HFFc6 (cell line): Measurements from ENCODE around the gene F7. TPM values are rescaled to one million over a fixed set of nuclear protein-coding genes. Genes with fewer than 3 reads are reported as not detected.

Source experiments
- DNase-seq: peaks from one replicate; pipeline ENCODE4 v3.0.0-alpha.2; 2018
- H3K27ac Mint-ChIP-seq: 2 replicates; pipeline ENCODE4 v1.8.0; 2020; ENCODE audit warnings: mild to moderate bottlenecking, mixed read lengths
- H3K27me3 Mint-ChIP-seq: 2 replicates; pipeline ENCODE4 v1.8.0; 2021; ENCODE audit warnings: mild to moderate bottlenecking, moderate library complexity, mixed read lengths; ENCODE audit not compliant: insufficient read depth
- H3K36me3 Mint-ChIP-seq: 2 replicates; pipeline ENCODE4 v1.8.0; 2021; ENCODE audit warnings: low read depth, mixed read lengths
- H3K4me1 Mint-ChIP-seq: 2 replicates; pipeline ENCODE4 v1.8.0; 2020; ENCODE audit warnings: low read depth, mixed read lengths
- H3K4me3 Mint-ChIP-seq: 2 replicates; pipeline ENCODE4 v1.8.0; 2020; ENCODE audit warnings: mild to moderate bottlenecking, moderate library complexity, mixed read lengths
- H3K9me3 Mint-ChIP-seq: 2 replicates; pipeline ENCODE4 v1.8.0; 2020; ENCODE audit warnings: mild to moderate bottlenecking, mixed read lengths
- total RNA-seq, 6 experiments: library from RNA; stranded (reverse); fragmentation: NEBNext Ultra II Directional; extraction: Animal tissue kit (Norgen Biotek cat#: 25700); gene quantifications; 2 replicates in 1 of 6; 3 replicates in 5 of 6; pipeline ENCODE4 v1.2.3, GENCODE V29; 2021
- TF ChIP-seq, protein P1 (sequence below): fragments of 200-600 bp; sonication (generic); IDR thresholded peaks from 2 replicates; pipeline ENCODE4 v1.5.0; 2021; ENCODE audit warnings: antibody characterized with exemption, mild to moderate bottlenecking

F7 gene
- total RNA-seq, 6 experiments from 2014 or later, result not detected

DNA sequence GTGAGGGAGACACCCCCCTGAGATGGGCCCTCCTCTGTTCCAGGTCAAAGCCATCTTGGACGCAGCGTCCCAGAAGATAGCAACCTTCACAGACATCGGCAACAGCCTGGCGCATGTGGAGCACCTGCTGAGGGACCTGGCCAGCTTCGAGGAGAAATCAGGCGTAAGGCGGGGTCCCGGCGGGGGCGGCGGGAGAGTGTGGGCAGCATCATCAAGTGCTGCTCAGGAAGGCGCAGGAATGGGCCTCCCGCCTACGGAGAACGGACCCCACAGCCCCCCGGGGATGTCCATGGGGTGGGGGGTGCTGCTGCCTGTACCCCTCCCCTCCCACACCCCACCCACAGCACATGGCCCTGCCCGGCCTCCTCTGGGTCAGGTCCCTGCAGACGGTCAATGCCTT lies 31.2 kb upstream of the F7 start:
- no peak overlapping the region for H3K27ac Mint-ChIP-seq
- TF ChIP-seq, protein P1, sequence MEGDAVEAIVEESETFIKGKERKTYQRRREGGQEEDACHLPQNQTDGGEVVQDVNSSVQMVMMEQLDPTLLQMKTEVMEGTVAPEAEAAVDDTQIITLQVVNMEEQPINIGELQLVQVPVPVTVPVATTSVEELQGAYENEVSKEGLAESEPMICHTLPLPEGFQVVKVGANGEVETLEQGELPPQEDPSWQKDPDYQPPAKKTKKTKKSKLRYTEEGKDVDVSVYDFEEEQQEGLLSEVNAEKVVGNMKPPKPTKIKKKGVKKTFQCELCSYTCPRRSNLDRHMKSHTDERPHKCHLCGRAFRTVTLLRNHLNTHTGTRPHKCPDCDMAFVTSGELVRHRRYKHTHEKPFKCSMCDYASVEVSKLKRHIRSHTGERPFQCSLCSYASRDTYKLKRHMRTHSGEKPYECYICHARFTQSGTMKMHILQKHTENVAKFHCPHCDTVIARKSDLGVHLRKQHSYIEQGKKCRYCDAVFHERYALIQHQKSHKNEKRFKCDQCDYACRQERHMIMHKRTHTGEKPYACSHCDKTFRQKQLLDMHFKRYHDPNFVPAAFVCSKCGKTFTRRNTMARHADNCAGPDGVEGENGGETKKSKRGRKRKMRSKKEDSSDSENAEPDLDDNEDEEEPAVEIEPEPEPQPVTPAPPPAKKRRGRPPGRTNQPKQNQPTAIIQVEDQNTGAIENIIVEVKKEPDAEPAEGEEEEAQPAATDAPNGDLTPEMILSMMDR, result no peak
- no peak for DNase-seq
- peaks cover 12% of the 10 kb centered on the region for H3K27me3 Mint-ChIP-seq
- no peaks in the 10 kb centered on the region for H3K4me1 Mint-ChIP-seq
- H3K4me3 Mint-ChIP-seq, result no peak overlapping the region
- H3K36me3 Mint-ChIP-seq, result no peaks in the 10 kb centered on the region
- H3K9me3 Mint-ChIP-seq, result no peaks in the 10 kb centered on the region

DNA sequence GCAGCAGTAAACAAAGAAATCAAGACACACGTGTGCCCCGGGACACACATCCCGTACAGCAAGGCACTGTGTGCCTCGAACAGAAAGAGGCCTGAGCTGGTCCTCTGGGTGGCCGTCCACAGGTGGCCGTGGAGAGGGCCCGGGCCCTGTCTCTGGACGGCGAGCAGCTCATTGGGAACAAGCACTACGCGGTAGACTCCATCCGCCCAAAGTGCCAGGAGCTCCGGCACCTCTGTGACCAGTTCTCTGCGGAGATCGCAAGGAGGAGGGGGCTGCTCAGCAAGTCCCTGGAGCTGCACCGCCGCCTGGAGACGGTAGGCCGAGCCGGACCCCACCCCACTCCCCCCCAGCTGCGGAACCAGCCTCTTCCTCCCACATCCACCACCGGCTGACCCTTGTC lies 30.7 kb upstream of the F7 start:
- Mint-ChIP-seq H3K9me3 (no peaks in the 10 kb centered on the region), H3K4me3 (no peak overlapping the region), H3K27me3 (peaks cover 14% of the 10 kb centered on the region), H3K36me3 (no peaks in the 10 kb centered on the region), H3K4me1 (no peaks in the 10 kb centered on the region), H3K27ac (no peak overlapping the region)
- TF ChIP-seq, protein P1, result no peak
- DNase-seq, result no peak

DNA sequence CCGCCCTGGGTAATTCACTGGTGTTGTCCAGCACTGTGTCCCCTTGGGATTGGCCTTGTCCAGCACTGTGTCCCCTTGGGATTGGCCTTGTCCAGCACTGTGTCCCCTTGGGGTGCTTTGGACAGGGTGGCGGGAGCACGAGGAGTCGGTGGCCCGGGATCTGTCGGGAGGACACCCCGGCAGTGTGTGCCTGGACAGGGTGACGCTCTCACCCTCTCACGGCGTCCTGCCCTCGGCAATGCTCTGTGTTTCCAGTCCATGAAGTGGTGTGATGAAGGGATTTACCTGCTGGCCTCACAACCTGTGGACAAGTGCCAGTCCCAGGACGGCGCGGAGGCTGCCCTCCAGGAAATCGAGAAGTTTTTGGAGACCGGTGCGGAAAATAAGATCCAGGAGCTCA lies 29.9 kb upstream of the F7 start:
- DNase-seq, result no peak
- no peaks in the 10 kb centered on the region for H3K36me3 Mint-ChIP-seq
- no peaks in the 10 kb centered on the region for H3K4me1 Mint-ChIP-seq
- H3K9me3 Mint-ChIP-seq, result no peaks in the 10 kb centered on the region
- H3K27ac Mint-ChIP-seq, result no peak overlapping the region
- TF ChIP-seq, protein P1, result no peak
- peaks cover 14% of the 10 kb centered on the region for H3K27me3 Mint-ChIP-seq
- H3K4me3 Mint-ChIP-seq, result no peak overlapping the region

DNA sequence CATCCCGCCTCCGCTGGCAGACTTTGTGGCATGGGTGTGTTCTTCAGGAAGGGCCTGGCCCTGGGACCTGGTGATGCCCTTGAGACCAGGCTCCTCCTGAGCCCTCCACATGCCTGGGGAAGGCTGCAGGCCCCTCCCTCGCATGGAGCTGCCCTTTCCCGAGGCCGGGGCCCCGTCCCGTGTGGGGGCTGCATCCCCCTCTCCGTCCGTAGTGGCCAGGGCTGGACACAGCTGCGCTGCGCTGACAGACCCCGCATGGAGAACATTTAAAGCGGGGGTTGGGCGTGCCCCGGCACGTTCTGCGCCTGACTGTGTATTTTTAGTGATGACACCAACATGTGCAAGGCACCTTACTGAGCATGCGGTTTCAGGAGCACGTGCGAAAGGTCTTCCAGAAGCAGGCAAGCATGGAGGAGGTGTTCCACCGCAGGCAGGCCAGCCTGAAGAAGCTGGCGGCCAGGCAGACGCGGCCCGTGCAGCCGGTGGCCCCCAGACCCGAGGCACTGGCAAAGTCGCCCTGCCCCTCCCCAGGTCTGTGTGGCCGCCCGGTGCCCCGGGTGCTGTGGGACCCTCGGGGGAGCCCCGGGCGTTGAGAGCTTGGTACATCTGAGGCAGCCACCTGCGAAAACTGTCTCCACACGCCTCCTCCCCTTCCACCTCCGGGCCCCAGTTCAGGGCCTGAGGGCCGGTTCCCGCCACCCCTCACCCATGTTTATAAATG lies 28.8 kb upstream of the F7 start:
- TF ChIP-seq, protein P1, result no peak
- Mint-ChIP-seq H3K4me3 (no peak overlapping the region), H3K9me3 (no peaks in the 10 kb centered on the region), H3K36me3 (no peaks in the 10 kb centered on the region), H3K27me3 (peaks cover 14% of the 10 kb centered on the region), H3K27ac (no peak overlapping the region), H3K4me1 (no peaks in the 10 kb centered on the region)
- DNase-seq, result no peak

DNA sequence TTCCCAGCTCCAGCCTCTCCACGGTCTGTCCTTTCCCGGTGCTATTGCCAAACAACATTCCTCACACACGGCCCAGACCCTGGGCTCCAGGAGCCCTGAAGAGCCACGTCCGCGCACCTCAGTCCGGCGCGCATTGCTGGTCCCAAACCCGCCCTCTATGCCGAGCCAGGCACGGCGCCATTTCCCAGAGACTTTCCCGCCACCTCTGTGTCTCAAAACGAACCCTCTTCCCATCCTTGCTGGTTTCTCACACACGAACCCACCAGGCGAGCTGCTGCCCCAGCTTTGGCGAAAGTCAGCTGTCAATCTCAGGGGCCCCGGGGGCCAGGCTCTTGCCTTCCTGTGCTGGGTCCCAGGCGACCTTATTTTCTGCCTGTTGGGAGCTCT lies 28.0 kb upstream of the F7 start:
- no peaks in the 10 kb centered on the region for H3K4me1 Mint-ChIP-seq
- no peak overlapping the region for H3K27ac Mint-ChIP-seq
- no peaks in the 10 kb centered on the region for H3K36me3 Mint-ChIP-seq
- TF ChIP-seq, protein P1, result no peak
- no peaks in the 10 kb centered on the region for H3K9me3 Mint-ChIP-seq
- no peak overlapping the region for H3K4me3 Mint-ChIP-seq
- no peak for DNase-seq
- peaks cover 14% of the 10 kb centered on the region for H3K27me3 Mint-ChIP-seq
